ENCODE data around the gene ROBO2.

ROBO2 gene

GRCh38 chr3:77039606-77040171 is at the start of gene ROBO2:
TSS of gene ROBO2 (plus strand) at chr3:77040099. CDS start at chr3:77040786, 687 bp downstream.
- H3K4me3 ChIP-seq (ENCODE audit: control insufficient read depth, low read depth, low read length): peak within 1 kb of the TSS; percentile 76
- TF ChIP-seq, protein P1, sequence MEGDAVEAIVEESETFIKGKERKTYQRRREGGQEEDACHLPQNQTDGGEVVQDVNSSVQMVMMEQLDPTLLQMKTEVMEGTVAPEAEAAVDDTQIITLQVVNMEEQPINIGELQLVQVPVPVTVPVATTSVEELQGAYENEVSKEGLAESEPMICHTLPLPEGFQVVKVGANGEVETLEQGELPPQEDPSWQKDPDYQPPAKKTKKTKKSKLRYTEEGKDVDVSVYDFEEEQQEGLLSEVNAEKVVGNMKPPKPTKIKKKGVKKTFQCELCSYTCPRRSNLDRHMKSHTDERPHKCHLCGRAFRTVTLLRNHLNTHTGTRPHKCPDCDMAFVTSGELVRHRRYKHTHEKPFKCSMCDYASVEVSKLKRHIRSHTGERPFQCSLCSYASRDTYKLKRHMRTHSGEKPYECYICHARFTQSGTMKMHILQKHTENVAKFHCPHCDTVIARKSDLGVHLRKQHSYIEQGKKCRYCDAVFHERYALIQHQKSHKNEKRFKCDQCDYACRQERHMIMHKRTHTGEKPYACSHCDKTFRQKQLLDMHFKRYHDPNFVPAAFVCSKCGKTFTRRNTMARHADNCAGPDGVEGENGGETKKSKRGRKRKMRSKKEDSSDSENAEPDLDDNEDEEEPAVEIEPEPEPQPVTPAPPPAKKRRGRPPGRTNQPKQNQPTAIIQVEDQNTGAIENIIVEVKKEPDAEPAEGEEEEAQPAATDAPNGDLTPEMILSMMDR (IDR thresholded peaks at IDR 0.05; ENCODE audit: control insufficient read depth, insufficient read depth, low read depth, low read length, missing control alignments): no peak
- no peak for DNase-seq (ENCODE audit: low read depth)

- TF ChIP-seq, protein P1 (IDR thresholded peaks at IDR 0.05; ENCODE audit: control insufficient read depth, insufficient read depth, low read depth, low read length, missing control alignments): no peak
- DNase-seq (ENCODE audit: low read depth): no peak
- no peak overlapping the region for H3K4me3 ChIP-seq (ENCODE audit: control insufficient read depth, low read depth, low read length)
Measured at GRCh38 chr3:76990606-76991005, 49.3 kb upstream of the ROBO2 start.

DNA sequence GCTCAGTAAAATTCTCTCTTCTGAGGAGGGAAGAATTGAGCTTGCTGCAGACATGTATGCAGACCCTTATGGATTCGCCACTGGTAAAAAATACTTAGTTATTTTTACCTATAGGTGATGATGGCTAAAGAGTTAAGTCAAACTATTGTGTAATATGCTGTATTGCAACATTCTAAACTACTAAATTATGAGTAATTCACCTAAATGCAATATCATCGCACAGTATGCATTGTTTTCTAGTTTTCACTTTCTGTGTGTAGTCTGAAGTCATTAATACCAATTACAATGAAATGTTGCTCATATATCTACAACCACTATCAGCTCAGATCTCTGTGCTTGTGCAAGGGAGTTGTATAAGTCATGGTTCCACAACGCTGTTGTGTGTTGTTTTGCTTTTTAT is 48.7 kb upstream of the ROBO2 start:
- TF ChIP-seq, protein P1 (IDR thresholded peaks at IDR 0.05; ENCODE audit: control insufficient read depth, insufficient read depth, low read depth, low read length, missing control alignments): no peak
- no peak overlapping the region for H3K4me3 ChIP-seq (ENCODE audit: control insufficient read depth, low read depth, low read length)
- no peak for DNase-seq (ENCODE audit: low read depth)

DNA sequence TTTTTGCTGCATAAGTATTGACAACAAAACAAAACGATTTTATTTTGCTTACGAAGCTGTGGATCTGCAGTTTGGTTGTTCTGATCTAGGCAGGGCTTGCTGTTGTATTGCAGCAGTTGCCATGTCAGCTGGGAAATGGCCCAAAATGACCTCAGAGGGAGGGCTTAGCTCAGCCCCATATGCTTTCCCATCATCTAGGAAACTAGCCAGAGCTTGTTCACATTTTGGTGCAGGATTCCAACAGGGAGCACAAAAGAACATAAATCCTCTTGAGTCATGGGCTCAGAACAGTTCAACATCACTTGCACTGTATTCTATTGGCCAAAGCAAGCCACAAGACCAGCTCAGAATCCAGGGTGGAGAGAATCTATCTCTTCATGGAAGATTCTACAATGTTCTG is 42.2 kb upstream of the ROBO2 start:
- TF ChIP-seq, protein P1 (IDR thresholded peaks at IDR 0.05; ENCODE audit: control insufficient read depth, insufficient read depth, low read depth, low read length, missing control alignments): no peak
- no peak overlapping the region for H3K4me3 ChIP-seq (ENCODE audit: control insufficient read depth, low read depth, low read length)
- peak; percentile 25 for DNase-seq (ENCODE audit: low read depth)

GRCh38 chr3:76998555-76998954 is 41.3 kb upstream of the ROBO2 start:
- DNase-seq (ENCODE audit: low read depth): no peak
- no peak overlapping the region for H3K4me3 ChIP-seq (ENCODE audit: control insufficient read depth, low read depth, low read length)
- TF ChIP-seq, protein P1 (IDR thresholded peaks at IDR 0.05; ENCODE audit: control insufficient read depth, insufficient read depth, low read depth, low read length, missing control alignments): no peak

GRCh38 chr3:77001062-77001701 is 38.7 kb upstream of the ROBO2 start:
- H3K4me3 ChIP-seq (ENCODE audit: control insufficient read depth, low read depth, low read length): no peak overlapping the region
- TF ChIP-seq, protein P1 (IDR thresholded peaks at IDR 0.05; ENCODE audit: control insufficient read depth, insufficient read depth, low read depth, low read length, missing control alignments): no peak
- DNase-seq (ENCODE audit: low read depth): no peak
